ENCODE results near the gene GUCA2A.

Gene GUCA2A

DNA sequence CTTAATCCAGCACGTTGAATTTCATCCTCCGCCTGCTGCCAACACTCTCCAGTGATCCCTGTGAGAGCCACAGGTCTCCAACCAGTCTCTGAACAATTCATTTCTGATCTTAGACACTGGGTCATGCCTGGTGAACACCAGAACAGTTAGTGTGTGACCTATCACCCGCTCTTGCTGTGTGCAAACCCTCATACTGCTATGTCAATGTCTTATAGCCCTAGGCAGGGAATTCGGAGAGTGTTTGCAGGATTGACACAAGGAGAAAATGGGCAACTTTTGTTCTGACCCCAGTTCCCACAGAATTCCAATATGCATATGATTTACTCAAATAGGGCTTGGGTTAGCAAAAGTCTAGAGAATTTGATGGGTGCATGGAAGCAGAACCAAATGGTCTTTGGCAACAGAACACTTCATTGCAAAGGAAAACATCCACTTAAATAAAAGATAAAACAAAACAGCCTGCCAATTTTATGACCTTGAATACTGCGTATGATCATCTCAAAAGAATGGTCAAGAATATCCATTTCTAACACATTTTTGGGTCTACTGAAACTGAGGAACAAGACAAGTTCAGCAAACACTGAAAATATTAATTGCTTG is 34.4 kb downstream of the GUCA2A start:
- DNase-seq (ENCODE audit: low spot score) = no peak

- DNase-seq (ENCODE audit: low spot score) = no peak
These were observed 35.6 kb downstream of the GUCA2A start for GRCh38 chr1:42128964-42129363.

DNA sequence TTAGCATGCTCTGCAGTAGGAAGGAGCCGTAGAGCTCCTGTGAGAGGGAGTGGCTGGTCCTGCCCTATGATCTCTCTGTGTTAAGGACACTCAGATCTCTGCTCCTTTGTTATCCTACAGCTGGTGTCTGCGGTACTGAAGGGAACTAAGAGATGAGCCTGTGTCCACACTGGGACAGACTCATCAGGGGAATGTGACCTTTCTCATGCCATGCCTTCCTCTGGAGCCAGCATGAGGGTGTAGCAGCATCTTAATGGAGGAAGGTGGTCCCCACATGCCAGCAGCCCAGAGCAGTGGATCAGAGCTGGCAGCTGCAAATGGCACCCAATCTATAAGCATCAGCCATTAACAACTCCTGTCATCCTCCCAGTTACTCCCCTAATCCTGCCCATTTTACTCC is 36.0 kb downstream of the GUCA2A start:
- DNase-seq (ENCODE audit: low spot score) = no peak

DNA sequence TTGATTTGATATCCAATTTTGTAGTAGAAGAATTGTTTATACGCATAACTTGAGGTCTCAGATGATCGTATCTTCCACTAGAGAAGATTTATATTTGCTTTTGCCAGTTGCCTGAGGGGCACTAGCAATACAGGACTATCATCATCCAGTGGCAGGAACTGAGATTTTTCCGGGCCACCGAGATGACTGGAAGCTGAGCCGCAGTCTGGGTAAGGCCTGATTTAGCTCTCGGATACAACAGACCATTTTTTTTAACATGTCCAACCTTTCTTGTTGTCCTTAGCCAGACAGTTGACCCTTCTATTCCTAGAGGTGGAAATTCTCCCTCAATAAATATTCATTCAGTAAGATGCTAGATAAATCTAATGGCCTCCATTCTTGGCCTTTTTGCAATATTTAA is 36.8 kb downstream of the GUCA2A start:
- DNase-seq (ENCODE audit: low spot score) = no peak

DNA sequence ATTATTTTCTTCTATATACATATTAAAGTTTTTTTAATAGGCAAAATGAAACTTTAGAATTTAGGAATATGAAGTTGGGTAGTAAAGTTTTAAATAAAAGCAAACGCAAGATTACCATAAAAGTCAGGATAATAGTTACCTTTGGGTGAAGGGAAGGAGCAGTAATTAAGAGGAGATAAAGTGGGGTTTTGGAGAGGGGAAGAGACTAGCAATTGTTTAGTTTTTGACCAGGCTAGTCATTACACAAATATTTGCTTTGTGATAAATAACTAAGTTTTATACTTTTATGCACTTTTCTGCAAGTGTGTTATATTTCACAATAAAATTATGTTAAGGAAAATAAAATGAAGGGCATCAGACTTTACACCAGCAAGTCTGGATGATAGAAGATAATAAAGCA is 39.0 kb downstream of the GUCA2A start:
- no peak for DNase-seq (ENCODE audit: low spot score)

DNA sequence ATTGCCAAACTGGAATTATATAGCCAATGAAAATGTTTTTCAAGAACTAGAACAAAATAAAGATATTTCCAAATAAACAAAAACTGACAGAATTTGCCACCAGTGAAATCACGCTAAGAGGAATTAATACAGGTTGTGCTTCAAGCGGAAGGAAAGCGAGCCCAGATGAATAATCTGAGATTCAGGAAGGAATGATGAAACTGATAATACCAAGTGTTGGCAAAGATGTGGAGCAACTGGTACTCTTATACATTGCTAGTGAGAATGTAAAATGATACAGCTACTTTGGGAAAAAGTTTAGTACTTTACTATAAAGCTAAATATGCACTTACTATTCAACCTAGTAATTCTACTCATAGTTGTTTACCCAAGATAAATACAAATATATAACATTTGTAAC is 42.1 kb downstream of the GUCA2A start:
- DNase-seq (ENCODE audit: low spot score) = no peak

DNA sequence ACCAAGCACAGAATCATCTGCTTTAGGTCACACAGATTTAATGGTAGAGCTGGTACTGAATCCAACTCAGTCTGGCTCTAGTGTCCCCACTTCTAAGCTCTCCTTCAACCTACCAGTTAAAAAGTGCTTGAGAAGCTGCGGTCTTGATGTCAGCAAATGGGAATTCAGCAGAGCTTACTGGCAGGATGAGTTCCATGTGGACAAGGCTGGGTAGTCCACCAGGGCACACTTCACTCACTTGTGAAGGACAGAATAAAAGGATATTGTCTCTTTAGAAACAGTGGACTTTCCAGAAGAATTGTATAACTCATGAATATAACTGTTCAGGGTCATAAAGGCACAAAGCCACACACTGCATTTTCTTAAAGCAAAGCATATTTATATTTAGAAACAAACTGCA is 46.4 kb downstream of the GUCA2A start:
- no peak for DNase-seq (ENCODE audit: low spot score)

GRCh38 chr1:42117214-42117613 is 47.3 kb downstream of the GUCA2A start:
- DNase-seq (ENCODE audit: low spot score) = no peak

DNA sequence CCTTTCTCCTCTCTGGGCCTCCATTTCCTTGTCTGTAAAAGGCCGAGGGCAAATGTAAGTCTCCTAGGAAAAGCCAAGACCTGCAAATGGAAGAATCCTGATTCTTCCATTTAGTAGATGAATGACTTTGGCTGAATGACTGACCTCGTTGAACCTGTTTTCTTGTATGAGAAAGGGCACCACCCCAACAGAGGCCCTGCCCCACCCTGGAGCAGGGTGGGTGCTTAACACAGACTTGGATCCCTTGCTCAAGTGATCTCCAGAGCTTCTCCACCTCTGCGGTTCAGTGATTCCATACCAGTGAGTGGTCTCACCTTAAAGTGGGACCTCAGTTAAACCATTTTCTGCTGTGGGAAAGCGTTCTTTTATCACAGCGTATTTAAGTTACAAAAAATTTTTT is 50.3 kb downstream of the GUCA2A start:
- no peak for DNase-seq (ENCODE audit: low spot score)

All from hepatic stellate cell (primary cell).